NCI-H460 (cell line): Measurements from ENCODE around the gene LZTR1. TPM values are rescaled to one million over a fixed set of nuclear protein-coding genes. Genes with fewer than 3 reads are reported as not detected.

Source experiments
- DNase-seq: peaks from one replicate; pipeline ENCODE4 v3.0.0-alpha.2; 2016; ENCODE audit warnings: low read depth; ENCODE audit errors: extremely low read depth
- total RNA-seq: library from RNA; depleted of rRNA; stranded (reverse); fragments of >200 nt; shearing (Covaris generic); gene quantifications from 2 replicates; pipeline ENCODE4 v1.2.3, GENCODE V29; 2014

Gene LZTR1
- total RNA-seq, 1 experiment from 2014 or later = 20.1 TPM

- no peak for DNase-seq
Measured at GRCh38 chr22:20979243-20979809, 2.8 kb upstream of the LZTR1 start.

GRCh38 chr22:20979940-20980453, 2.1 kb upstream of the LZTR1 start:
- no peak for DNase-seq

GRCh38 chr22:20980523-20980922, 1.6 kb upstream of the LZTR1 start:
- no peak for DNase-seq

- DNase-seq = no peak
Measured at GRCh38 chr22:20980938-20981722, 967 bp upstream of the LZTR1 start.

GRCh38 chr22:20982563-20982882, 426 bp downstream of the LZTR1 start:
- no peak for DNase-seq

- no peak for DNase-seq
Measured at GRCh38 chr22:20983081-20983771, 1.1 kb downstream of the LZTR1 start.

- DNase-seq = no peak
Measured at GRCh38 chr22:20985720-20986119, 3.6 kb downstream of the LZTR1 start.

- DNase-seq = no peak
Measured at GRCh38 chr22:20986365-20986764, 4.3 kb downstream of the LZTR1 start.

GRCh38 chr22:20987375-20987774, 5.3 kb downstream of the LZTR1 start:
- no peak for DNase-seq

GRCh38 chr22:20988573-20989322, 6.7 kb downstream of the LZTR1 start:
- DNase-seq = no peak

GRCh38 chr22:20989323-20990138, 7.4 kb downstream of the LZTR1 start:
- DNase-seq = no peak

- DNase-seq = no peak
Measured at GRCh38 chr22:20990184-20991180, 8.4 kb downstream of the LZTR1 start.

- DNase-seq = no peak
Measured at GRCh38 chr22:20991252-20992055, 9.4 kb downstream of the LZTR1 start.

GRCh38 chr22:20992056-20992442, 10.0 kb downstream of the LZTR1 start:
- DNase-seq = no peak

- no peak for DNase-seq
Measured at GRCh38 chr22:20992456-20993303, 10.6 kb downstream of the LZTR1 start.

GRCh38 chr22:20993304-20994127, 11.4 kb downstream of the LZTR1 start:
- DNase-seq = no peak
